RWPE1 (cell line): Measurements from ENCODE around the gene ANXA9.
A peak's percentile ranks its signal among the peaks of the same experiment; 100 is the strongest.

Source experiments
- CTCF ChIA-PET: fragments of 350-600 bp; sonication (Branson Sonifier 250); formaldehyde crosslinking; extraction: SDS; loops from one replicate; lab custom pipeline; 2021; lab: Yijun Ruan, JAX
- POLR2A ChIA-PET: fragments of 400-600 bp; formaldehyde crosslinking; extraction: SDS; loops from one replicate; lab custom pipeline; 2020; ENCODE audit warnings: antibody characterized with exemption; ENCODE audit not compliant: low non-redundant PET; lab: Yijun Ruan, JAX
- DNase-seq: peaks from one replicate; pipeline ENCODE4 v3.0.0; 2012; ENCODE audit warnings: low spot score
- H3K27ac ChIP-seq: fragments of 450-650 bp; 2 replicates; pipeline ENCODE4 v1.5.1; 2017
- TF ChIP-seq, protein P1 (sequence below): fragments of 450-650 bp; conservative IDR thresholded peaks from 2 replicates; pipeline ENCODE4 v1.5.1; 2017; ENCODE audit warnings: low read depth, mild to moderate bottlenecking

Gene ANXA9

GRCh38 chr1:151036356-151036755, 54.3 kb downstream of the ANXA9 start, which contains the start of gene BNIPL:
TSS of gene BNIPL (plus strand) at chr1:151036586. CDS start at chr1:151036726, 140 bp downstream.
- no peak within 1 kb of the TSS for H3K27ac ChIP-seq
- DNase-seq: peak; percentile 32
- TF ChIP-seq, protein P1, sequence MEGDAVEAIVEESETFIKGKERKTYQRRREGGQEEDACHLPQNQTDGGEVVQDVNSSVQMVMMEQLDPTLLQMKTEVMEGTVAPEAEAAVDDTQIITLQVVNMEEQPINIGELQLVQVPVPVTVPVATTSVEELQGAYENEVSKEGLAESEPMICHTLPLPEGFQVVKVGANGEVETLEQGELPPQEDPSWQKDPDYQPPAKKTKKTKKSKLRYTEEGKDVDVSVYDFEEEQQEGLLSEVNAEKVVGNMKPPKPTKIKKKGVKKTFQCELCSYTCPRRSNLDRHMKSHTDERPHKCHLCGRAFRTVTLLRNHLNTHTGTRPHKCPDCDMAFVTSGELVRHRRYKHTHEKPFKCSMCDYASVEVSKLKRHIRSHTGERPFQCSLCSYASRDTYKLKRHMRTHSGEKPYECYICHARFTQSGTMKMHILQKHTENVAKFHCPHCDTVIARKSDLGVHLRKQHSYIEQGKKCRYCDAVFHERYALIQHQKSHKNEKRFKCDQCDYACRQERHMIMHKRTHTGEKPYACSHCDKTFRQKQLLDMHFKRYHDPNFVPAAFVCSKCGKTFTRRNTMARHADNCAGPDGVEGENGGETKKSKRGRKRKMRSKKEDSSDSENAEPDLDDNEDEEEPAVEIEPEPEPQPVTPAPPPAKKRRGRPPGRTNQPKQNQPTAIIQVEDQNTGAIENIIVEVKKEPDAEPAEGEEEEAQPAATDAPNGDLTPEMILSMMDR: no peak
- POLR2A ChIA-PET: no interaction called here
- CTCF ChIA-PET: interaction anchor here (0.7 to 1.2 kb wide), 4 partner anchors 9 to 135 kb away, joined by 4 to 8 read pairs (median 5); no protein-coding TSS in a partner anchor

- ChIA-PET CTCF (interaction anchor here (1.0 to 1.2 kb wide), 3 partner anchors 9 to 12 kb away, joined by 3 to 8 read pairs (median 4); partner anchors contain the start of gene C1orf56), POLR2A (no interaction called here)
- TF ChIP-seq, protein P1: no peak
- no peak for DNase-seq
- no peak overlapping the region for H3K27ac ChIP-seq
Observed at GRCh38 chr1:151037032-151037431, 54.9 kb downstream of the ANXA9 start.

DNA sequence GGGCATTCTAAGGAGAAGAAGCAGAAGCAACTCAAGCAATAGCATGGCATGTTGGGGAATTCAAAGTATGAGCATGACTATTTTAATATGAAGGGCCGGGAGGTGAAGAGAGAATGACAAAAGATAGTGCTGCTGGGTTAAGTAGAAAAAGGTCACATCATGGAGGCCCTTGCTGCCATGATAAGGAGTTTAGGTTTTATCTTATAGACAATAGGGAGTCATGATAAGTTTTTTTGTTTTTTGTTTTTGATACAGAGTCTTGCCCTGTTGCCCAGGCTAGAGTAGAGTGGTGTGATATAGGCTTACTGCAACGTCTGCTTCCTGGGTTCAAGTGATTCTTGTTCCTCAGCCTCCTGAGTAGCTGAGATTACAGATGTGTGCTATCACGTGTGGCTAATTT, 57.4 kb downstream of the ANXA9 start:
- no peak for DNase-seq
- CTCF ChIA-PET: interaction anchor here (0.6 to 0.8 kb wide), 3 partner anchors 9 to 79 kb away, joined by 3 to 8 read pairs (median 4); no protein-coding TSS in a partner anchor
- POLR2A ChIA-PET: no interaction called here
- TF ChIP-seq, protein P1: no peak
- no peak overlapping the region for H3K27ac ChIP-seq

GRCh38 chr1:151043163-151043562, 61.1 kb downstream of the ANXA9 start:
- no peak overlapping the region for H3K27ac ChIP-seq
- CTCF ChIA-PET: interaction anchor here (1.0 kb wide), 1 partner anchor 12 kb away, joined by 3 read pairs; no protein-coding TSS in a partner anchor
- no peak for DNase-seq
- POLR2A ChIA-PET: interaction anchor here (0.6 kb wide), 1 partner anchor 28 kb away, joined by 3 read pairs; no protein-coding TSS in a partner anchor
- TF ChIP-seq, protein P1: no peak
